ENCODE results near the gene TSC1. TPM values are rescaled to one million over a fixed set of nuclear protein-coding genes. Genes with fewer than 3 reads are reported as not detected.

The TSC1 gene
- total RNA-seq, 4 donors from 2014 or later, result 24.3 to 44.2 (median 36.9) TPM

GRCh38 chr9:132989414-132989996, 45.1 kb upstream of the TSC1 start:
- H3K27ac ChIP-seq, result no peak overlapping the region
- H3K9me3 ChIP-seq, result no peaks in the 10 kb centered on the region
- no peaks in the 10 kb centered on the region for H3K4me1 ChIP-seq
- H3K27me3 ChIP-seq, result peaks cover 86% of the 10 kb centered on the region
- ATAC-seq, result no peak
- WGBS, 2 donors (ENCODE audit: low coverage in 1 of 2), result 80 to 90% methylated on average over 2 to 9 of the region's 23 CpGs
- no peaks in the 10 kb centered on the region for H3K36me3 ChIP-seq
- no peak overlapping the region for H3K4me3 ChIP-seq
- TF ChIP-seq POLR2A (IDR thresholded peaks at IDR 0.05) (no peak), CTCF (IDR thresholded peaks at IDR 0.05) (no peak)

GRCh38 chr9:132989014-132989310, 44.5 kb upstream of the TSC1 start:
- TF ChIP-seq POLR2A (IDR thresholded peaks at IDR 0.05) (no peak), CTCF (IDR thresholded peaks at IDR 0.05) (no peak), EP300 (IDR thresholded peaks at IDR 0.05) (no peak), POLR2AphosphoS5 (IDR thresholded peaks at IDR 0.05) (no peak)
- no peaks in the 10 kb centered on the region for H3K9me3 ChIP-seq
- H3K27me3 ChIP-seq, result peaks cover 86% of the 10 kb centered on the region
- ATAC-seq, result no peak
- H3K4me1 ChIP-seq, result no peaks in the 10 kb centered on the region
- no peaks in the 10 kb centered on the region for H3K36me3 ChIP-seq
- no peak overlapping the region for H3K27ac ChIP-seq
- WGBS, 2 donors (ENCODE audit: low coverage in 1 of 2), result no CpG with 5 or more reads among the region's 13 CpGs
- no peak overlapping the region for H3K4me3 ChIP-seq

GRCh38 chr9:132988244-132989013, 44.0 kb upstream of the TSC1 start:
- TF ChIP-seq CTCF (IDR thresholded peaks at IDR 0.05), result no peak
- TF ChIP-seq EP300 (IDR thresholded peaks at IDR 0.05), result no peak
- TF ChIP-seq POLR2A (IDR thresholded peaks at IDR 0.05), result no peak
- no peak for TF ChIP-seq POLR2AphosphoS5 (IDR thresholded peaks at IDR 0.05)
- peaks cover 86% of the 10 kb centered on the region for H3K27me3 ChIP-seq
- no peak for ATAC-seq
- no peaks in the 10 kb centered on the region for H3K4me1 ChIP-seq
- H3K27ac ChIP-seq, result no peak overlapping the region
- H3K9me3 ChIP-seq, result no peaks in the 10 kb centered on the region
- no peaks in the 10 kb centered on the region for H3K36me3 ChIP-seq
- 68 to 73% methylated on average over 3 to 9 of the region's 14 CpGs for WGBS, 2 donors (ENCODE audit: low coverage in 1 of 2)
- no peak overlapping the region for H3K4me3 ChIP-seq

GRCh38 chr9:132986640-132987620, 42.5 kb upstream of the TSC1 start:
- ATAC-seq, result no peak
- no peaks in the 10 kb centered on the region for H3K4me1 ChIP-seq
- no peak for TF ChIP-seq POLR2AphosphoS5 (IDR thresholded peaks at IDR 0.05)
- no peak for TF ChIP-seq CTCF (IDR thresholded peaks at IDR 0.05)
- H3K36me3 ChIP-seq, result no peaks in the 10 kb centered on the region
- peaks cover 85% of the 10 kb centered on the region for H3K27me3 ChIP-seq
- WGBS, 2 donors (ENCODE audit: low coverage in 1 of 2), result 62% methylated on average over 2 of the region's 26 CpGs; no CpG with 5 or more reads in 1 of the 2 donors
- no peak overlapping the region for H3K27ac ChIP-seq
- H3K4me3 ChIP-seq, result no peak overlapping the region
- no peaks in the 10 kb centered on the region for H3K9me3 ChIP-seq
